ENCODE data around the gene ANO1. TPM values are rescaled to one million over a fixed set of nuclear protein-coding genes. Genes with fewer than 3 reads are reported as not detected.

The ANO1 gene
- total RNA-seq, 1 donor from 2014 or later: 0.14 TPM

DNA sequence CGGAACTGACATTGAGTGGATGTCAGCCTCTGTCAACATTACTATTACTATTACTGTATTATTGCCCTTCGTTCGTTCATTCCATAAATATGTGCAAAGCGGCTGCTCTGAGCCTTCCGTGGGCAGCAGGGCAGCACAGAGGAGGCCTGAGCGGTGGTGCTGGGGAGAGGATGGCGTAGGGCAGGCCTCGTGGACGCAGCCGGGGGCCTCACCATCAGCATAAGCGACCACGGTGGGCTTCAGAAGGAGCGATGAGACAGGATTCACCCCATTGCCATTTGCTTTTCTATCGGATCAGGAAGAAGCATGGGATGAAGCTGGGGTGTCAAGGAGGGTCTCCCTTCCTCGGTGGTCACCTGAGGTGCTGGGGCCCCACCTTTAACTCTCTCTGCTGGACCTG is 22.7 kb downstream of the ANO1 start:
- TF ChIP-seq CTCF (IDR thresholded peaks at IDR 0.05; ENCODE audit: insufficient read depth, low read depth, low read length) (no peak), EZH2 (IDR thresholded peaks at IDR 0.05; ENCODE audit: insufficient read depth, low read length) (no peak)
- H3K27ac ChIP-seq (ENCODE audit: low read depth, low read length): no peak overlapping the region
- peaks cover 8% of the 10 kb centered on the region for H3K4me1 Mint-ChIP-seq (ENCODE audit: low read depth, unreplicated experiment)

GRCh38 chr11:70103256-70103975 is 25.3 kb downstream of the ANO1 start:
- no peak overlapping the region for H3K4me3 Mint-ChIP-seq (ENCODE audit: unreplicated experiment)
- Histone ChIP-seq H4K20me1 (ENCODE audit: insufficient read depth, low read length) (no peaks in the 10 kb centered on the region), H3K79me2 (ENCODE audit: insufficient read depth, low read length) (no peaks in the 10 kb centered on the region), H3K27me3 (ENCODE audit: insufficient read depth, low read length) (no peaks in the 10 kb centered on the region), H3K4me2 (ENCODE audit: low read length) (no peak overlapping the region), H3K4me1 (ENCODE audit: insufficient read depth, low read length) (peaks cover 9% of the 10 kb centered on the region), H3K9me3 (ENCODE audit: insufficient read depth, low read depth, low read length) (no peaks in the 10 kb centered on the region), H3K4me3 (ENCODE audit: insufficient read depth, low read depth, low read length) (no peak overlapping the region), H3K36me3 (ENCODE audit: insufficient read depth, low read length) (no peaks in the 10 kb centered on the region), H3K9ac (ENCODE audit: low read length) (no peak overlapping the region), H2AFZ (ENCODE audit: low read depth, low read length) (no peak overlapping the region), H3K27ac (ENCODE audit: low read depth, low read length) (no peak overlapping the region)
- H3K9me3 Mint-ChIP-seq (ENCODE audit: unreplicated experiment): no peaks in the 10 kb centered on the region
- H3K36me3 Mint-ChIP-seq (ENCODE audit: low read depth, unreplicated experiment): no peaks in the 10 kb centered on the region
- DNase-seq (ENCODE audit: low read depth) (no peak), FAIRE-seq (no peak)
- no peak overlapping the region for H3K27ac Mint-ChIP-seq (ENCODE audit: unreplicated experiment)
- H3K27me3 Mint-ChIP-seq (ENCODE audit: low read depth, unreplicated experiment): peaks cover 35% of the 10 kb centered on the region
- peaks cover 12% of the 10 kb centered on the region for H3K4me1 Mint-ChIP-seq (ENCODE audit: low read depth, unreplicated experiment)
- TF ChIP-seq EZH2 (IDR thresholded peaks at IDR 0.05; ENCODE audit: insufficient read depth, low read length) (no peak), CTCF (IDR thresholded peaks at IDR 0.05; ENCODE audit: insufficient read depth, low read depth, low read length) (no peak)

More for the DNA sequence above, 22.7 kb downstream of the ANO1 start:
- Mint-ChIP-seq H3K27ac (ENCODE audit: unreplicated experiment) (no peak overlapping the region), H3K27me3 (ENCODE audit: low read depth, unreplicated experiment) (peaks cover 35% of the 10 kb centered on the region), H3K9me3 (ENCODE audit: unreplicated experiment) (peaks cover under 1% of the 10 kb centered on the region), H3K4me3 (ENCODE audit: unreplicated experiment) (no peak overlapping the region), H3K36me3 (ENCODE audit: low read depth, unreplicated experiment) (no peaks in the 10 kb centered on the region)
- Histone ChIP-seq H3K36me3 (ENCODE audit: insufficient read depth, low read length) (no peaks in the 10 kb centered on the region), H3K9me3 (ENCODE audit: insufficient read depth, low read depth, low read length) (no peaks in the 10 kb centered on the region), H3K27me3 (ENCODE audit: insufficient read depth, low read length) (no peaks in the 10 kb centered on the region), H3K79me2 (ENCODE audit: insufficient read depth, low read length) (no peaks in the 10 kb centered on the region), H3K4me1 (ENCODE audit: insufficient read depth, low read length) (no peaks in the 10 kb centered on the region), H2AFZ (ENCODE audit: low read depth, low read length) (no peak overlapping the region), H4K20me1 (ENCODE audit: insufficient read depth, low read length) (no peaks in the 10 kb centered on the region), H3K9ac (ENCODE audit: low read length) (no peak overlapping the region), H3K4me3 (ENCODE audit: insufficient read depth, low read depth, low read length) (no peak overlapping the region), H3K4me2 (ENCODE audit: low read length) (no peak overlapping the region)
- FAIRE-seq (no peak), DNase-seq (ENCODE audit: low read depth) (no peak)

DNA sequence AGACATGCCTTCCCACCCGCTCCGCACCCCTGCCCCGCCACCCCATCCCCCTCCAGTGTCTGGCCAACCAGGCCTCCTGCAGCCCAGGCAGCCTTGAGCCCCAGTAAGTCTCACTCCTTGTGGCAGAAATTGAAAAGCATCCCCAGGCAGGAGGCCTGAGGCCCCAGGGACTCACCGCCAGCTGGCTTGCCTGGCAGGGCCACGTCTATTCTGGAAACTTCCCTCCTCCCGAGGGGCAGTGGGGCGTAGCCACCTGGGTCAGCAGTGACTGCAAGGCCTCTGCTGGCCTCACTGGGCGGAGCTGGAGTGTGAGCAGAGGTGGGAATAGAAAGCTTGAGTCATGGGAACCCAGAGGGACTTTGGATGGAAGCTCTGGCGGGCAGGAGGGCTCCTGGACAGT is 26.3 kb downstream of the ANO1 start:
- no peaks in the 10 kb centered on the region for H3K79me2 ChIP-seq (ENCODE audit: insufficient read depth, low read length)
- H4K20me1 ChIP-seq (ENCODE audit: insufficient read depth, low read length): no peaks in the 10 kb centered on the region
- no peak overlapping the region for H3K9ac ChIP-seq (ENCODE audit: low read length)
- H3K9me3 ChIP-seq (ENCODE audit: insufficient read depth, low read depth, low read length): no peaks in the 10 kb centered on the region
- Mint-ChIP-seq H3K36me3 (ENCODE audit: low read depth, unreplicated experiment) (no peaks in the 10 kb centered on the region), H3K9me3 (ENCODE audit: unreplicated experiment) (no peaks in the 10 kb centered on the region), H3K27me3 (ENCODE audit: low read depth, unreplicated experiment) (peaks cover 29% of the 10 kb centered on the region), H3K4me3 (ENCODE audit: unreplicated experiment) (no peak overlapping the region), H3K27ac (ENCODE audit: unreplicated experiment) (no peak overlapping the region), H3K4me1 (ENCODE audit: low read depth, unreplicated experiment) (peaks cover 19% of the 10 kb centered on the region)
- peaks cover 19% of the 10 kb centered on the region for H3K4me1 ChIP-seq (ENCODE audit: insufficient read depth, low read length)
- no peak overlapping the region for H3K4me3 ChIP-seq (ENCODE audit: insufficient read depth, low read depth, low read length)
- H2AFZ ChIP-seq (ENCODE audit: low read depth, low read length): no peak overlapping the region
- no peaks in the 10 kb centered on the region for H3K36me3 ChIP-seq (ENCODE audit: insufficient read depth, low read length)
- no peaks in the 10 kb centered on the region for H3K27me3 ChIP-seq (ENCODE audit: insufficient read depth, low read length)
- H3K4me2 ChIP-seq (ENCODE audit: low read length): no peak overlapping the region
- FAIRE-seq (no peak), DNase-seq (ENCODE audit: low read depth) (no peak)
- TF ChIP-seq CTCF (IDR thresholded peaks at IDR 0.05; ENCODE audit: insufficient read depth, low read depth, low read length): no peak
- no peak for TF ChIP-seq EZH2 (IDR thresholded peaks at IDR 0.05; ENCODE audit: insufficient read depth, low read length)
- H3K27ac ChIP-seq (ENCODE audit: low read depth, low read length): no peak overlapping the region
